GM21529 (cell line): ENCODE data around the gene TRDMT1.

Experiments used
- ATAC-seq: cut with Tn5 transposase; IDR thresholded peaks from one replicate; pipeline ENCODE4 v1.9.1; 2021; ENCODE audit not compliant: unreplicated experiment

TRDMT1 gene

GRCh38 chr10:17106991-17107390 is 94.5 kb downstream of the TRDMT1 start:
- ATAC-seq, result no peak

GRCh38 chr10:17101910-17102266 is 99.6 kb downstream of the TRDMT1 start:
- no peak for ATAC-seq

GRCh38 chr10:17101257-17101909 is 100.1 kb downstream of the TRDMT1 start:
- no peak for ATAC-seq

GRCh38 chr10:17100586-17100985 is 100.9 kb downstream of the TRDMT1 start:
- ATAC-seq, result no peak

- ATAC-seq, result no peak
Observed at GRCh38 chr10:17098012-17098411, 103.5 kb downstream of the TRDMT1 start.
